HepG2 (cell line): Measurements from ENCODE around the gene IL1A. TPM values are rescaled to one million over a fixed set of nuclear protein-coding genes. Genes with fewer than 3 reads are reported as not detected.

ENCODE experiments used
- ATAC-seq: fragments of 200-7000 bp; cut with Tn5 transposase; 3 replicates; pipeline ENCODE4 v1.9.1; 2020; ENCODE audit warnings: mild to moderate bottlenecking, moderate library complexity
- BruUV-seq: library from RNA; stranded (reverse); fragments of 400-500 nt; replicated peaks from 2 replicates; lab custom pipeline; 2021; lab: Mats Ljungman, UMichigan
- CTCF ChIA-PET: fragments of 300-600 bp; formaldehyde crosslinking; extraction: SDS; loops from one replicate; lab custom pipeline; 2021; ENCODE audit warnings: low total read pairs, inconsistent platforms, low intra/inter-chr PET ratio; lab: Yijun Ruan, JAX
- POLR2A ChIA-PET: fragments of 350-600 bp; sonication (Branson Sonifier 250); formaldehyde crosslinking; loops from one replicate; lab custom pipeline; 2020; ENCODE audit warnings: antibody characterized with exemption, inconsistent platforms; lab: Yijun Ruan, JAX
- DNase-seq: peaks from one replicate; pipeline ENCODE4 v3.0.0-alpha.2; 2015; ENCODE audit warnings: low spot score
- FAIRE-seq: peaks from 3 replicates; lab custom pipeline; 2011; peaks lifted over from hg19 to GRCh38; lab: Jason Lieb, UNC
- H2AFZ ChIP-seq: one replicate; pipeline ENCODE4 v1.6.1; 2011; ENCODE audit warnings: low read length, inconsistent platforms
- H3K27ac ChIP-seq: fragments of 300-600 bp; 3 replicates; pipeline ENCODE4 v1.8.0; 2011; ENCODE audit warnings: mixed run types, mild to moderate bottlenecking, mixed read lengths, low read length, inconsistent platforms; ENCODE audit not compliant: insufficient read depth; ENCODE audit errors: extremely low read length
- H3K27me3 ChIP-seq, 2 experiments: fragments of 200-600 bp in 1 of 2; 2 replicates in 1 of 2; 3 replicates in 1 of 2; pipeline versions ENCODE4 v1.6.0 to v1.8.0; 2011; ENCODE audit warnings: low read length in 2 of 2, mild to moderate bottlenecking in 2 of 2, moderate library complexity in 2 of 2, inconsistent platforms in 1 of 2; ENCODE audit not compliant: insufficient read depth in 2 of 2, control insufficient read depth in 1 of 2
- H3K36me3 ChIP-seq, 2 experiments: fragments of 200-600 bp in 1 of 2; replicated peaks in 1 of 2; 2 replicates in 1 of 2; 3 replicates in 1 of 2; pipeline versions ENCODE4 v1.5.1 to v1.8.0; 2011; ENCODE audit warnings: low read length in 2 of 2, inconsistent platforms in 1 of 2; ENCODE audit not compliant: insufficient read depth in 2 of 2, control insufficient read depth in 1 of 2
- H3K4me1 ChIP-seq: 2 replicates; pipeline ENCODE4 v1.5.1; 2012; ENCODE audit warnings: low read length, inconsistent platforms; ENCODE audit not compliant: insufficient read depth
- H3K4me2 ChIP-seq: 2 replicates; pipeline ENCODE4 v1.6.0; 2011; ENCODE audit warnings: low read depth, low read length, inconsistent platforms
- H3K4me3 ChIP-seq, 3 experiments: fragments of 200-600 bp in 1 of 3; sonication (generic), shearing (Covaris generic) in 1 of 3; replicated peaks in 1 of 3; 2 replicates each; pipeline ENCODE4 v1.5.1; 2011 to 2016; ENCODE audit warnings: low read length in 3 of 3, inconsistent platforms in 2 of 3, low read depth in 2 of 3, mild to moderate bottlenecking in 2 of 3, control low read depth in 1 of 3, mixed read lengths in 1 of 3; ENCODE audit not compliant: insufficient read depth in 1 of 3
- H3K79me2 ChIP-seq: one replicate; pipeline ENCODE4 v1.6.1; 2011; ENCODE audit warnings: low read length, inconsistent platforms; ENCODE audit not compliant: insufficient read depth
- H3K9ac ChIP-seq: 2 replicates; pipeline ENCODE4 v1.6.0; 2011; ENCODE audit warnings: mild to moderate bottlenecking, low read depth, low read length, inconsistent platforms; ENCODE audit not compliant: insufficient read depth
- H3K9me3 ChIP-seq: 2 replicates; pipeline ENCODE4 v1.5.1; 2012; ENCODE audit warnings: mild to moderate bottlenecking, low read length
- H4K20me1 ChIP-seq: 2 replicates; pipeline ENCODE4 v1.6.0; 2011; ENCODE audit warnings: inconsistent platforms, mild to moderate bottlenecking, low read length, moderate library complexity; ENCODE audit not compliant: insufficient read depth
- ARNTL ChIP-seq: sonication (generic); formaldehyde crosslinking; IDR thresholded peaks from 2 replicates; pipeline ENCODE4 v1.4.0; 2020; ENCODE audit warnings: mild to moderate bottlenecking, missing genetic modification reagents
- ATF7-NPFF ChIP-seq: sonication (generic); formaldehyde crosslinking; IDR thresholded peaks from 2 replicates; pipeline ENCODE4 v1.8.1; 2023; ENCODE audit warnings: mild to moderate bottlenecking, low read depth, missing genetic modification reagents, moderate library complexity
- CREB1 ChIP-seq, 2 experiments: fragments of 450-650 bp in 1 of 2; IDR thresholded peaks; 2 replicates each; pipeline ENCODE4 v1.6.1; 2016 to 2017; ENCODE audit warnings: control low read depth in 1 of 2, mild to moderate bottlenecking in 1 of 2, missing compliant biosample characterization in 1 of 2, missing genetic modification characterization in 1 of 2
- TOE1 ChIP-seq: sonication (generic); formaldehyde crosslinking; IDR thresholded peaks from 2 replicates; pipeline ENCODE4 v1.4.0; 2020; ENCODE audit warnings: mild to moderate bottlenecking, missing genetic modification reagents
- TRIM24 ChIP-seq: sonication (generic); formaldehyde crosslinking; IDR thresholded peaks from 2 replicates; pipeline ENCODE4 v1.8.0; 2022; ENCODE audit warnings: mild to moderate bottlenecking, missing genetic modification reagents
- ZFP90 ChIP-seq: sonication (generic); formaldehyde crosslinking; IDR thresholded peaks from 2 replicates; pipeline ENCODE4 v1.8.0; 2022; ENCODE audit warnings: missing genetic modification reagents, mild to moderate bottlenecking, inconsistent platforms, borderline replicate concordance
- ZNF263 ChIP-seq: sonication (generic); formaldehyde crosslinking; IDR thresholded peaks from 2 replicates; pipeline ENCODE4 v1.4.0; 2020; ENCODE audit warnings: missing genetic modification reagents
- ZNF430 ChIP-seq: sonication (generic); formaldehyde crosslinking; IDR thresholded peaks from 2 replicates; pipeline ENCODE4 v1.9.0; 2021; ENCODE audit warnings: mild to moderate bottlenecking, missing genetic modification reagents
- ZNF451 ChIP-seq: sonication (generic); formaldehyde crosslinking; IDR thresholded peaks from 2 replicates; pipeline ENCODE4 v1.5.0; 2020; ENCODE audit warnings: mild to moderate bottlenecking, missing genetic modification reagents
- ZNF605 ChIP-seq: sonication (generic); formaldehyde crosslinking; IDR thresholded peaks from 2 replicates; pipeline ENCODE4 v1.8.0; 2022; ENCODE audit warnings: mild to moderate bottlenecking, missing genetic modification reagents
- ZNF674 ChIP-seq: sonication (generic); formaldehyde crosslinking; IDR thresholded peaks from 2 replicates; pipeline ENCODE4 v1.5.0; 2020; ENCODE audit warnings: low read depth, mild to moderate bottlenecking, missing genetic modification reagents
- ZNF746 ChIP-seq: sonication (generic); formaldehyde crosslinking; IDR thresholded peaks from 2 replicates; pipeline ENCODE4 v1.8.0; 2022; ENCODE audit warnings: mild to moderate bottlenecking, missing genetic modification reagents
- ZNF788 ChIP-seq: sonication (generic); formaldehyde crosslinking; IDR thresholded peaks from 2 replicates; pipeline ENCODE4 v1.5.0; 2020; ENCODE audit warnings: mild to moderate bottlenecking, missing genetic modification reagents, borderline replicate concordance
- WGBS: methylation state at CpG from one replicate; pipeline ENCODE4 v1.1.6; 2017; ENCODE audit warnings: low lambda C conversion rate; 5-methylcytosine and 5-hydroxymethylcytosine counted together
- in situ Hi-C: cut with HindIII; loops from 2 replicates; pipeline ENCODE4 v1.10.0; 2017; ENCODE audit warnings: low pct_unique_long_range_greater_than_20kb; ENCODE audit not compliant: extremely low pct_ligation_motif_present
- intact Hi-C: fragments of 100-400 bp; cut with micrococcal nuclease; formaldehyde crosslinking; loops from one replicate; pipeline ENCODE4 v1.10.0; 2022; ENCODE audit not compliant: unreplicated experiment
- polyA plus RNA-seq, 8 experiments: library from polyadenylated mRNA; depleted of rRNA in 3 of 8; stranded (reverse) in 7 of 8; unstranded in 1 of 8; fragments of >200 nt; fragmentation: Illumina TruSeq in 4 of 8; extraction: Trizol in 4 of 8; gene quantifications; 2 replicates each; pipeline versions ENCODE4 v1.2.1 to v1.2.3, GENCODE V29; 2011 to 2016; ENCODE audit warnings: low read depth in 4 of 8, missing spikeins in 1 of 8, mixed read lengths in 1 of 8; ENCODE audit not compliant: insufficient read depth in 1 of 8
- total RNA-seq, 5 experiments: library from RNA; depleted of rRNA; stranded (reverse); fragments of >200 nt; fragmentation: Illumina TruSeq; extraction: Trizol; gene quantifications; 2 replicates each; pipeline ENCODE4 v1.2.3, GENCODE V29; 2016; ENCODE audit warnings: low read depth in 1 of 5
- TF ChIP-seq, protein P1 (sequence below): sonication (generic); formaldehyde crosslinking; IDR thresholded peaks from 2 replicates; pipeline ENCODE4 v1.5.0; 2020; ENCODE audit warnings: mild to moderate bottlenecking, missing genetic modification reagents
- TF ChIP-seq, protein P2 (sequence below): sonication (generic); formaldehyde crosslinking; IDR thresholded peaks from 2 replicates; pipeline ENCODE4 v1.4.0; 2020; ENCODE audit warnings: mild to moderate bottlenecking, missing genetic modification reagents
- TF ChIP-seq, protein P3 (sequence below): sonication (generic); formaldehyde crosslinking; IDR thresholded peaks from 2 replicates; pipeline ENCODE4 v1.5.1; 2020; ENCODE audit warnings: mild to moderate bottlenecking, missing genetic modification reagents, moderate library complexity

The IL1A gene
- total and polyA plus RNA-seq, 2 of the 13 experiments (the other 11 are each of a cell fraction or from before 2014, with no cell fraction given) = not detected

DNA sequence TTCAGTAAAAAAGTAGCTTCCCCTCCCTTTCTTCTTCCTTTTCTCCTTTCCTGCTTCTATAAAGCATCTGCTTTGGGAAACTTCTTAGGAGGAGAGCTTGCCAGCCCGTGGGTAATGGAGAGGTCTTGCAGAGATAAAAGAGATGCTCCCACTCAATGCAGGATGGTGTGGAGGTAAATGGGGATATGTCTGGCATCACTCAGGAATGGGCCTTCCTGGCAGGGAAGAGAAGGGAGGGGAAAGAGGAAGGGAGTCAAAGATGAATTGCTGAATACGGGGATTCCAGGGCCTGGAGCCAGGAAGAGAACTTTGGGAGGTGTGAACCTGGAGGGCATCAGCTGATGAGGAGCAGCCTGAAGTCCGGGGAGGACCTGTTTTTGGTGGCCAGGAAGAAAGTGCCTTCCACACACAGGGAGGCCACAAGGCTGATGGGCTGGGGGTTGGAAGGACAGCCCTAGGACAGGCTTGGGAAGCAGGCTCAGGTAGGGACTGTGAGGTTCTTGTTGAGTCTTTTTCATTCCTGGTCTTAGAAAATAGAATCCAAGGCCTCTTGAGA lies 27.1 kb upstream of the IL1A start:
- H3K36me3 ChIP-seq = no peaks in the 10 kb centered on the region
- H3K4me2 ChIP-seq = 0 out of 2 replicates have a peak overlapping the region, but pooled peaks have one; percentile 19
- in situ Hi-C loops = no loop called here
- H3K4me3 ChIP-seq = no peak overlapping the region
- peaks cover 7% of the 10 kb centered on the region for H3K9me3 ChIP-seq
- peaks cover 70% of the 10 kb centered on the region for H3K4me1 ChIP-seq
- no peaks in the 10 kb centered on the region for H3K27me3 ChIP-seq
- H3K27ac ChIP-seq = peak overlapping the region; percentile 11
- no peak overlapping the region for H3K9ac ChIP-seq
- DNase-seq (no peak), FAIRE-seq (no peak), ATAC-seq (peak; percentile 42)
- peak overlapping the region; percentile 29 for H2AFZ ChIP-seq
- CTCF ChIA-PET = no interaction called here
- H3K79me2 ChIP-seq = no peaks in the 10 kb centered on the region
- BruUV-seq = no TSS peak
- TF ChIP-seq ZNF746 (CRISPR knock-in tag) (0 out of 2 replicates have a peak, but pooled peaks have one; percentile 43), ARNTL (no peak), ATF7-NPFF (CRISPR knock-in tag) (no peak), ZNF430 (CRISPR knock-in tag) (peak; percentile 30; the same call in 1 of the 2 replicates), CREB1 (IDR thresholded peaks at IDR 0.05) (no peak), CREB1 (CRISPR knock-in tag; IDR thresholded peaks at IDR 0.05) (0 out of 2 replicates have a peak, but pooled peaks have one; percentile 15), TRIM24 (CRISPR knock-in tag) (0 out of 2 replicates have a peak, but pooled peaks have one; percentile 11), ZNF263 (CRISPR knock-in tag) (peak; percentile 85), ZNF451 (CRISPR knock-in tag) (no peak), TOE1 (no peak), ZFP90 (CRISPR knock-in tag) (no peak), ZNF605 (CRISPR knock-in tag) (0 out of 2 replicates have a peak, but pooled peaks have one; percentile 48), ZNF788 (no peak), ZNF674 (CRISPR knock-in tag) (no peak)
- TF ChIP-seq, protein P1, sequence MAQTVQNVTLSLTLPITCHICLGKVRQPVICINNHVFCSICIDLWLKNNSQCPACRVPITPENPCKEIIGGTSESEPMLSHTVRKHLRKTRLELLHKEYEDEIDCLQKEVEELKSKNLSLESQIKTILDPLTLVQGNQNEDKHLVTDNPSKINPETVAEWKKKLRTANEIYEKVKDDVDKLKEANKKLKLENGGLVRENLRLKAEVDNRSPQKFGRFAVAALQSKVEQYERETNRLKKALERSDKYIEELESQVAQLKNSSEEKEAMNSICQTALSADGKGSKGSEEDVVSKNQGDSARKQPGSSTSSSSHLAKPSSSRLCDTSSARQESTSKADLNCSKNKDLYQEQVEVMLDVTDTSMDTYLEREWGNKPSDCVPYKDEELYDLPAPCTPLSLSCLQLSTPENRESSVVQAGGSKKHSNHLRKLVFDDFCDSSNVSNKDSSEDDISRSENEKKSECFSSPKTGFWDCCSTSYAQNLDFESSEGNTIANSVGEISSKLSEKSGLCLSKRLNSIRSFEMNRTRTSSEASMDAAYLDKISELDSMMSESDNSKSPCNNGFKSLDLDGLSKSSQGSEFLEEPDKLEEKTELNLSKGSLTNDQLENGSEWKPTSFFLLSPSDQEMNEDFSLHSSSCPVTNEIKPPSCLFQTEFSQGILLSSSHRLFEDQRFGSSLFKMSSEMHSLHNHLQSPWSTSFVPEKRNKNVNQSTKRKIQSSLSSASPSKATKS (CRISPR knock-in tag) = no peak
- TF ChIP-seq, protein P2, sequence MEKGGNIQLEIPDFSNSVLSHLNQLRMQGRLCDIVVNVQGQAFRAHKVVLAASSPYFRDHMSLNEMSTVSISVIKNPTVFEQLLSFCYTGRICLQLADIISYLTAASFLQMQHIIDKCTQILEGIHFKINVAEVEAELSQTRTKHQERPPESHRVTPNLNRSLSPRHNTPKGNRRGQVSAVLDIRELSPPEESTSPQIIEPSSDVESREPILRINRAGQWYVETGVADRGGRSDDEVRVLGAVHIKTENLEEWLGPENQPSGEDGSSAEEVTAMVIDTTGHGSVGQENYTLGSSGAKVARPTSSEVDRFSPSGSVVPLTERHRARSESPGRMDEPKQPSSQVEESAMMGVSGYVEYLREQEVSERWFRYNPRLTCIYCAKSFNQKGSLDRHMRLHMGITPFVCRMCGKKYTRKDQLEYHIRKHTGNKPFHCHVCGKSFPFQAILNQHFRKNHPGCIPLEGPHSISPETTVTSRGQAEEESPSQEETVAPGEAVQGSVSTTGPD (CRISPR knock-in tag) = no peak
- TF ChIP-seq, protein P3, sequence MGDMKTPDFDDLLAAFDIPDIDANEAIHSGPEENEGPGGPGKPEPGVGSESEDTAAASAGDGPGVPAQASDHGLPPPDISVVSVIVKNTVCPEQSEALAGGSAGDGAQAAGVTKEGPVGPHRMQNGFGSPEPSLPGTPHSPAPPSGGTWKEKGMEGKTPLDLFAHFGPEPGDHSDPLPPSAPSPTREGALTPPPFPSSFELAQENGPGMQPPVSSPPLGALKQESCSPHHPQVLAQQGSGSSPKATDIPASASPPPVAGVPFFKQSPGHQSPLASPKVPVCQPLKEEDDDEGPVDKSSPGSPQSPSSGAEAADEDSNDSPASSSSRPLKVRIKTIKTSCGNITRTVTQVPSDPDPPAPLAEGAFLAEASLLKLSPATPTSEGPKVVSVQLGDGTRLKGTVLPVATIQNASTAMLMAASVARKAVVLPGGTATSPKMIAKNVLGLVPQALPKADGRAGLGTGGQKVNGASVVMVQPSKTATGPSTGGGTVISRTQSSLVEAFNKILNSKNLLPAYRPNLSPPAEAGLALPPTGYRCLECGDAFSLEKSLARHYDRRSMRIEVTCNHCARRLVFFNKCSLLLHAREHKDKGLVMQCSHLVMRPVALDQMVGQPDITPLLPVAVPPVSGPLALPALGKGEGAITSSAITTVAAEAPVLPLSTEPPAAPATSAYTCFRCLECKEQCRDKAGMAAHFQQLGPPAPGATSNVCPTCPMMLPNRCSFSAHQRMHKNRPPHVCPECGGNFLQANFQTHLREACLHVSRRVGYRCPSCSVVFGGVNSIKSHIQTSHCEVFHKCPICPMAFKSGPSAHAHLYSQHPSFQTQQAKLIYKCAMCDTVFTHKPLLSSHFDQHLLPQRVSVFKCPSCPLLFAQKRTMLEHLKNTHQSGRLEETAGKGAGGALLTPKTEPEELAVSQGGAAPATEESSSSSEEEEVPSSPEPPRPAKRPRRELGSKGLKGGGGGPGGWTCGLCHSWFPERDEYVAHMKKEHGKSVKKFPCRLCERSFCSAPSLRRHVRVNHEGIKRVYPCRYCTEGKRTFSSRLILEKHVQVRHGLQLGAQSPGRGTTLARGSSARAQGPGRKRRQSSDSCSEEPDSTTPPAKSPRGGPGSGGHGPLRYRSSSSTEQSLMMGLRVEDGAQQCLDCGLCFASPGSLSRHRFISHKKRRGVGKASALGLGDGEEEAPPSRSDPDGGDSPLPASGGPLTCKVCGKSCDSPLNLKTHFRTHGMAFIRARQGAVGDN = peak; percentile 38; the same call in 1 of the 2 replicates
- TF ChIP-seq, all 625 proteins: peak for 7
- no peaks in the 10 kb centered on the region for H4K20me1 ChIP-seq
- 90% methylated on average over 3 of the region's 3 CpGs for WGBS
- intact Hi-C loops = no loop called here
- POLR2A ChIA-PET = no interaction called here
